Measurements from ENCODE around the gene PIEZO2. TPM values are rescaled to one million over a fixed set of nuclear protein-coding genes. Genes with fewer than 3 reads are reported as not detected.

The PIEZO2 gene
- total RNA-seq, 1 experiment from 2014 or later, result 0.57 TPM

- H3K36me3 ChIP-seq (ENCODE audit: control insufficient read depth, insufficient read depth, low read length), result no peaks in the 10 kb centered on the region
- DNase-seq (ENCODE audit: low read depth, low spot score) (no peak), ATAC-seq (no peak)
- no peaks in the 10 kb centered on the region for H3K9me3 ChIP-seq (ENCODE audit: control insufficient read depth, insufficient read depth, low read depth, low read length)
- no peaks in the 10 kb centered on the region for H3K4me1 ChIP-seq (ENCODE audit: control insufficient read depth, insufficient read depth, low read length)
- in situ Hi-C loops (cut with HindIII; ENCODE audit: low pct_unique_long_range_greater_than_20kb, low sequenced_read_pairs) (no loop called here), intact Hi-C loops (cut with micrococcal nuclease; ENCODE audit: unreplicated experiment) (no loop called here)
- POLR2A ChIA-PET, result no interaction called here
- H3K4me3 ChIP-seq (ENCODE audit: low read depth in 2 of 2, low read length in 2 of 2), result no peak overlapping the region
- TF ChIP-seq CTCF (IDR thresholded peaks at IDR 0.05), result no peak
- no peak for TF ChIP-seq POLR2AphosphoS5 (IDR thresholded peaks at IDR 0.05; ENCODE audit: low read depth, low read length)
- TF ChIP-seq REST (IDR thresholded peaks at IDR 0.05; ENCODE audit: insufficient read depth in 1 of 2, low read depth in 2 of 2, low read length in 1 of 2), result no peak
- TF ChIP-seq SIN3A (IDR thresholded peaks at IDR 0.05; ENCODE audit: borderline replicate concordance, insufficient read depth, low read depth, low read length), result no peak
- TF ChIP-seq TCF7L2 (IDR thresholded peaks at IDR 0.05; ENCODE audit: low read depth, low read length), result no peak
- BruUV-seq (replicated peaks), result no TSS peak
- H3K27ac ChIP-seq (ENCODE audit: low read length), result no peak overlapping the region
- H3K27me3 ChIP-seq (ENCODE audit: control insufficient read depth, insufficient read depth, low read length), result no peaks in the 10 kb centered on the region
- CTCF ChIA-PET, result no interaction called here
Observed at GRCh38 chr18:11108947-11109346, 40.4 kb downstream of the PIEZO2 start.

- ChIA-PET CTCF (no interaction called here), POLR2A (no interaction called here)
- no TSS peak for BruUV-seq (replicated peaks)
- Histone ChIP-seq H3K27ac (ENCODE audit: low read length) (no peak overlapping the region), H3K27me3 (ENCODE audit: control insufficient read depth, insufficient read depth, low read length) (no peaks in the 10 kb centered on the region), H3K36me3 (ENCODE audit: control insufficient read depth, insufficient read depth, low read length) (no peaks in the 10 kb centered on the region), H3K9me3 (ENCODE audit: control insufficient read depth, insufficient read depth, low read depth, low read length) (no peaks in the 10 kb centered on the region), H3K4me1 (ENCODE audit: control insufficient read depth, insufficient read depth, low read length) (no peaks in the 10 kb centered on the region), H3K4me3 (ENCODE audit: low read depth in 2 of 2, low read length in 2 of 2) (no peak overlapping the region)
- in situ Hi-C loops (cut with HindIII; ENCODE audit: low pct_unique_long_range_greater_than_20kb, low sequenced_read_pairs) (no loop called here), intact Hi-C loops (cut with micrococcal nuclease; ENCODE audit: unreplicated experiment) (no loop called here)
- ATAC-seq (no peak), DNase-seq (ENCODE audit: low read depth, low spot score) (no peak)
- TF ChIP-seq POLR2AphosphoS5 (IDR thresholded peaks at IDR 0.05; ENCODE audit: low read depth, low read length) (no peak), SIN3A (IDR thresholded peaks at IDR 0.05; ENCODE audit: borderline replicate concordance, insufficient read depth, low read depth, low read length) (no peak), REST (IDR thresholded peaks at IDR 0.05; ENCODE audit: insufficient read depth in 1 of 2, low read depth in 2 of 2, low read length in 1 of 2) (no peak), TCF7L2 (IDR thresholded peaks at IDR 0.05; ENCODE audit: low read depth, low read length) (no peak), CTCF (IDR thresholded peaks at IDR 0.05) (no peak)
Observed at GRCh38 chr18:11106894-11107293, 42.5 kb downstream of the PIEZO2 start.

Measured in Panc1 (cell line).